Measurements from ENCODE around the gene THSD4.
"Not testable (repeated sequence)": the region's sequence is repeated elsewhere in the genome, so short reads cannot be mapped to it uniquely, and the experiment has no call there.

The THSD4 gene

GRCh38 chr15:71385026-71385425 lies 269.8 kb downstream of the THSD4 start:
- DNase-seq (ENCODE audit: low spot score): no peak

DNA sequence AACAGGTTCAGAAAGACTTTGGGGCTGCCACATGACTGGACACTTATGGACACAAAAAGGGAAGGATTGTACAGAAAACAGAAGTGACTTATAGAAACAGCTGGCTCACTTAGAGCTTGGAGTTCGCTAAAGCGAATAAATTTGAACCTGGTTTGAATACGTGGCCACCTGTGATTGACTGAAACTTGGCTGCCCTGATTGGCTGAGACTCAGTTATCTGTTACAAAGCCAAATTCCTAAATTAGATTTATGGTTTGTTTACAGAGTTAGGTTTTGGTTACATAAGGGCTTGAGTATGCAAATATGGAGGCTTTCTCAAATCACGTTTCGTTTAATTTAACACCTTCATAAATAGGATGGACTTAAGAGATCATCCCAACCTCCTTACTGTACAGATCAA lies 270.2 kb downstream of the THSD4 start:
- DNase-seq (ENCODE audit: low spot score): no peak

- no peak for DNase-seq (ENCODE audit: low spot score)
Measured at GRCh38 chr15:71386005-71386404, 270.7 kb downstream of the THSD4 start.

DNA sequence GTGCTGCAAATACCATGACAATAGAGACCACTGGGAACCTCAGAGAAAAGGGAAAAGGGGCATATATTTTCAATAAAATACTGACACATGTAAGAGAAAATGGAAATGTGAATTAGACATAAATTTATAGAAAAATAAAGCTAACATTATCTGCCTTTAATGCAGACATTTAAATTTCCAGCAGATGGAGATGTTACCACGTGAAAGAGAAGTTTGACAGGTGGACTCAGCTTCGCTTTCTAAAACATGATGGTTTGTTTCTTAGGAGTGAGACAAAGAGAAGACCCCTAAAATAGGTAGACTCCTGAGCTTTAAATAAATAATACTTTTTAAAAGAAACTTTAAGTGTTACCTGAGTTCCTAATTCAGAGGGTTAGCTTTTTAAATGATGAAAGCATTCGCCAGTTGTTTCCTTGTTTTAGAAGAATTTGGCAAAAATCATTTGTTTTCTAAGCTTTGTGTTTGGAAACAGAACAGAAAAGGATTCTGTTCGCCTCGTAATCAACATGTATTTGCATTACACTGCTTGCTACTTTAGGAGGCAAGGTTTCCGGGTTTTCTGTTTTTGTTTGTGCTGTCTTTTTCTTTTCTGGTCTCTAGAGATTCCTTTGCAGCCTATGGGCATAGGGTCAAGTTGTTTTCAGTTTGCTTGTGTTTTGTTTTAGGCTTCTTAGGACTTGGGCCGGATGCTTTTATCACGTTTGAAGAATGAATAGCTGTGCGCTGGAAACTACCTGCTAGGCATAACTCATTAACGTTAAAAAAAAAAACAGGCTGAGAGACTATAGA lies 271.4 kb downstream of the THSD4 start:
- peak; percentile 18 for DNase-seq (ENCODE audit: low spot score)

GRCh38 chr15:71387810-71388209 lies 272.5 kb downstream of the THSD4 start:
- DNase-seq (ENCODE audit: low spot score): no peak

GRCh38 chr15:71390096-71390495 lies 274.8 kb downstream of the THSD4 start:
- DNase-seq (ENCODE audit: low spot score): no peak

DNA sequence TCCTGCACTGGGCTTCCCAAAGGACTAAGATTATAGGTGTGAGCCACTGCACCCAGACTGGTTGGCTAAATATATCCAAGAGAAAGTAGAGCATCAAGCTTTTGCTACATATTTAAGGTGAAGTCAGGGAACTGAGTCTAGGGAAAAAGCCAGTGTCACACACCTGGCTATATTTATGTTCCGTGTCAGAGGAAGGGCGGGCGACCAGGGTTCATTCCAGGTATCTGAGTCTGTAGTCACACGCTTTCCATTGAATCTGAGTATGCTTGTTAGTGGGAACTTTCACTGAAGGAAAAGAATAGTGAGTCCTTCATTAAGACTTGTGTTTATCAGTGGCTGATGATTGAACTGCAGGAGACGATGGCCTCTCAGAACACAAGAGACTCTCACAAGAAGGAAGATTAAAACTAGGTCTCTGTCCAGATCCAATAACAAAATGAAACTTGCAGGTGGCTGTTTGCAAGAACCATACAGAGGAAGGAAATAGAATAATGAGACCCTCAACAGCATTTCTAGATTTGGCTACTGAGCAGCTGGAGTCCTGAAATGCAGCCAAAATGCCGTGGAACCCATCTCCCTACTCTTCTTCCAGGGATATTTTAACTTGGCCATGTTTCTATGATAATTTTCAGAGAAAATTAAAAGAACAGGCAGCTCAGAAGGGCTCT lies 276.3 kb downstream of the THSD4 start:
- no peak for DNase-seq (ENCODE audit: low spot score)

DNA sequence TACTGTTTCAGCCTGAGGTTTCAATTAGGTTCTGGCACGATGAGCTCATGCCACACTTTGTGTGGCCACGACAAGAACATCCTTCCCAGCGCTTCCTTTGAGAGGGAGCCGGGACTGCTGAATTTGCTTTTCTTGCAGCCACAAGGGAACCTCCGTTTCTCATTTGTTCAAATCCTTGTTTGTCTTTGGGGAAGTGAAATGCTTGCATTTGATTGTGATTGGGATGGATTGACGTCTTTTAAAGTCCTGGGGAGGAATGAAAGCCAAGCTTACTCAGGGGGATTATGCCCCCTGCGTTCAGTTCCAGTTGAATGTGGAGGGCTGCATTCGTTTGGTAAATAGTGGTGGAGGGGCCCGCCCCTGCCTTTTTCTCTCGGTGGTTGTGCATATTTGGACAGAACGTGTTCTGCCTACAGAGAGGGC lies 277.6 kb downstream of the THSD4 start:
- no peak for DNase-seq (ENCODE audit: low spot score)

DNA sequence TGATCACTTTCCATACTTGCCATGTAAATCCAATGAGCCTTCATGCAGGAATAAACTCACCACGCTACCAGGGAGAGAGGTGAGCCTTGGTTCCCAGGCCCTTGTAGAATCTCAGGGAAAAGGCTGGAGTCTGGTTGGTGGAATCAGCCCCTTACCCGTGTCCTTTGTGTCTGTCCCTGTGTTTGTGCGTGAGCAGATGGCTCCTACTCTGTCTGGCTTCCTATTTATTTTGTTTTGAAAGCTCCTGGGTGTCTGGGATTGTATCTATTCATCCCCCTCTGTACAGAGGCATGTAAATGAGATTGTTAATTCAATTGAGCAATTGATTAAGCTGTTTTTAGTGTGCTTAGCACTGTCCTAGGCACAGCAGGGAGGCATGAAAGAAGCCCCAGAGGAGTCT lies 278.1 kb downstream of the THSD4 start:
- DNase-seq (ENCODE audit: low spot score): no peak

DNA sequence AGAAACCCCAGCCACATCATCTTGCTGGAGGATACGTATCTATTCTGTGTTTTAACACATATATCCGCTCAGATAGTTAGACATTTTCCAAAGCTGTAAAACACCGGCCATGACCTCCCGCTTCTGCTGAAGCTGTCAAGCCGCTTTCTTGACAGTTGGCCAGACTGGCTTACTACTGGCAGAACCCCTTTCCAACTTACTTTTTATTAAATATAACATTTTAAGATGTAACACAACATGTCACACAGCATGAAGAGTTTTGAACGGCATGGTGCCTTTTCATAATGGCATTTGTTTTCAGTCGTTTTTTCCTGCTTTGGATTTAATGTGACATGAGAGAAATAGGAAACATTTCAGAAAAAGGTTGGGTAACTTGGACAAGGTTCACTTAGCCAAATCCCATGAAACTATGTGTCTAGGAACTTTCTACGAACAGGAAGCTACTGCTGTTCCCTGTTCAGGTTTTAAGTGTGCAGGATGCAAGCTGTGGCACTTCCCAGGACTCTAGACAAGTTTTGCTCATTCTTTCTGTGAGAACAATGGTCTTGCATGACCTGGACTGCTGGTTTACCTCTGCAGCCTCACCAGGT lies 281.4 kb downstream of the THSD4 start:
- DNase-seq (ENCODE audit: low spot score): no peak

GRCh38 chr15:71397377-71397776 lies 282.1 kb downstream of the THSD4 start:
- DNase-seq (ENCODE audit: low spot score): no peak

DNA sequence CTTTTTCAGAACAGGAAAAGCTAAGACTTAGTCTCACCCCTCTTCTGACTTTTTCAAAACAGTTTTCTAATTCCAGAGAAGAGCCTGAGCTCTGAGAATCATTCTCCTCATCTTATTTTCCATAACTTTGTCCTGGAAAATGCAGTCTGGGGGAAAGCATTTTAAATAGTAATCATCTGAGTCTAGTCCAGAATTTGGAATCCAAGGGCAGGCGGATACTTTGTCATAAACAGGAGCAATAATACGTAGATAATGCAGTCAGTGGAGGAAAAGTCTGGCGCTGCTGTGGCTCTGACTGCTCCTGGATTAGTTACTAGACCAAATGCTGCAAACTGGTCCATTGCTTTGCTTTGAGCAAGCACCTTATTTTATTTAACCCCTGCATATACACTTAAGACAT lies 285.0 kb downstream of the THSD4 start:
- no peak for DNase-seq (ENCODE audit: low spot score)

GRCh38 chr15:71401728-71402127 lies 286.5 kb downstream of the THSD4 start:
- not testable (repeated sequence) for DNase-seq (ENCODE audit: low spot score)

DNA sequence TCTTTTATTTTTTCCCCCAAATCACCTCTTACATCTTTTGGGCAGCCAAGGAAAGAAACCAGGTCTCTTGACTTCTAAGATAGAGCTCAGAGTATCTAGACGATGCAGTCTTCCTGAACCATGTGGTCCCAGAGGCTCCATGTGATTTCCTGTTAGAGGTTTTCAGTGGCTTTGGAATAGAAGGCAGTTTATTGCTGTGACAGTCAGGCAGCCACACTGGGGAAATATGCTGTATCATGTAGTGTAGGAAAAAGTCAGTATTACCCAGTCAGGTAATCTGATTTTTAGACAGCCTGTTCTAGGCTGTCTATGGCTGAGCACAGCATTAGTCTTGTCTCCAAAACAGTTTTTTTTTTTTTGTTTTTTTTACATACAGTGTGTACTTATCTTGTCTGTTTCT lies 294.3 kb downstream of the THSD4 start:
- DNase-seq (ENCODE audit: low spot score): no peak

DNA sequence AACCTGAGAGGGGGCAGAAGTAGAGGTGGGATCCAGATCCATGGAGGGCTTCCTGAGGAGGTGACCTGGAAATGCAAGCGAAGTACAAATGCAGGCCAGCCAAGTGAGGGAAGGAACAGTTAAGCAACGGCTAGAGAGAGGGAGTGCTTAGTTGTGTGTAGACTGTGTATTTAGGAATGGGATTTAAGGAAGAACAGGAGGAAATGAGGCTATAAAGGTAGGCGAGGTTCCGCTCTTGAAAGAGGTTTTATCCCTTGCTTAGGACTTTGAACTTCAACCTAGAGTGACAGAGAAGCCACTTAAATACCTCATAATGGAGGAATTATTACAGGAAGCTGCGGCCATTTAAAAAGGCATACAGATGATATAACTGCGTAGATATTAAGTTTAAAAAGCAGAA lies 295.1 kb downstream of the THSD4 start:
- no peak for DNase-seq (ENCODE audit: low spot score)

DNA sequence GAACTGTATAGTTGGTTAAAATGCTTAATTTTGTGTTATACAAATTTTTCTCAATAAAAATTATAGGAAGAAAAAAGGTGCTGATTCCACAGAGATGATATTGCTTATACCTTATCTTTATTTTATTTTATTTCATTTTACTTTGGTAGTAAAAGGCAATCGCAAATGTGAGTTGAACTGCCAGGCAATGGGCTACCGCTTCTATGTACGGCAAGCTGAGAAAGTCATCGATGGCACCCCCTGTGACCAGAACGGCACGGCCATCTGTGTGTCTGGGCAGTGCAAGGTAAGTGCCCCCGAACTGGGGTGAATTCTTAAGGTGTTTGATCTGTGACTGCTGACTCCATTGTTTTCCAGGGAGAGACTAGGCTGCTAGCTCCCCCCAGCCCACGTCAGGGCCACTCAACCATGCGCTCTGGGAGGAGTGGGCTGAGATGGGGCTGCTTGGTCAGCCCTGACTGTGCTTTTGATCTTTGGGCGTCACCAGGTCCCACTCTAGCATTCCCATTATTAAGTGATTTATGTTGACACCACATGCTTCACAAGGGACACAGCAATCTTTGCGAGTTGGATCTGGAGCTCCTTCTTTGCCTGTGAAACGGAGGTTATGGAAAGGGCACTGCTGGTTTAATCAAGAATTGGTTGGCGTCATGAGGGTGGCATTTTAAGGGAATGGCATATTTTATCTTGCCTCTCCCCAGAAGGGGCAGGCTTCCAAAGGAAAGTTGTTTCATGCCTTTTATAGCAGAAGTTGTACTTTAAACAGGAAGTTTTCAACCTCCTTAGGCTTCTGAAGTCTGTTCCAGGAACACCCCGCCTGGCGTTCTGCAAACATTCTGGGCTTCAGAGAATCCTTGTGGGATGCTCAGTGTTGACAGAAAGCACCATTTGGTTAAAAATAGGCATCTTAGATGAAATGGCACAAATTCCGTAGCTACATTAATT lies 296.5 kb downstream of the THSD4 start:
- peak; percentile 11 for DNase-seq (ENCODE audit: low spot score)

GRCh38 chr15:71413419-71413818 lies 298.1 kb downstream of the THSD4 start:
- no peak for DNase-seq (ENCODE audit: low spot score)

- peak; percentile 47 for DNase-seq (ENCODE audit: low spot score)
Measured at GRCh38 chr15:71414853-71415252, 299.6 kb downstream of the THSD4 start.

GRCh38 chr15:71422530-71423259 lies 307.4 kb downstream of the THSD4 start:
- no peak for DNase-seq (ENCODE audit: low spot score)

- no peak for DNase-seq (ENCODE audit: low spot score)
Measured at GRCh38 chr15:71424765-71425164, 309.5 kb downstream of the THSD4 start.

DNA sequence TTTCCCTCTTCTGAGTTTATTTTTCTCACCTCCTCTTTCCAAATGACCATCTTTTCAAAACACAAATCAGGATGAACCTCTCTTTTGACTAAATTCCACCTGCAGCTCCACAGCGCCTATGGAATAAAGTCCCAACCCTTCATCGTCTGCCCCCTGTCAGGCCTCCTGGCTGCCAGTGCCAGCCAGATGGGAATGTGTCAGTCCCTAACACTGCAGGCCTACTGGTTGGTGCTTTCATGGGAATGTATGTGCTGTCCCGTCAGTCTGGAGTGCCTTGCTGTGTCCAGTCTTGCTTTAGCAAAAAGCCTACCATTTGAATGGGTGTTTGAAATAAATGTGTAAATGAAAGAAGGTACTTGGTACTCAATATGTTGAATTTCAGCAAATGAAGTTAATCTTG lies 310.1 kb downstream of the THSD4 start:
- no peak for DNase-seq (ENCODE audit: low spot score)
